22Rv1 (cell line): ENCODE results near the gene TKTL1.

ENCODE experiments used
- H3K27ac ChIP-seq: fragments of 450-650 bp; 2 replicates; pipeline ENCODE4 v1.5.1; 2017
- CTCF ChIP-seq: fragments of 450-650 bp; IDR thresholded peaks from 2 replicates; pipeline ENCODE4 v1.5.1; 2017; ENCODE audit warnings: mild to moderate bottlenecking
- ZFX ChIP-seq: fragments of 450-650 bp; IDR thresholded peaks from 2 replicates; pipeline ENCODE4 v1.6.1; 2017; ENCODE audit warnings: antibody characterized with exemption, borderline replicate concordance

The TKTL1 gene

GRCh38 chrX:154374313-154375155 is 78.9 kb downstream of the TKTL1 start, which contains the start of gene FLNA:
Gene FLNA, minus strand, starts transcription at chrX:154374634. Its CDS starts 3,389 bp downstream, at chrX:154371245.
- peak within 1 kb of the TSS; percentile 87 for H3K27ac ChIP-seq
- TF ChIP-seq CTCF (no peak), ZFX (no peak)

GRCh38 chrX:154375156-154375504 is 79.5 kb downstream of the TKTL1 start:
- no peak for TF ChIP-seq CTCF
- TF ChIP-seq ZFX = no peak
- peak overlapping the region; percentile 87 for H3K27ac ChIP-seq

GRCh38 chrX:154376774-154377173 is 81.2 kb downstream of the TKTL1 start:
- TF ChIP-seq CTCF (no peak), ZFX (no peak)
- no peak overlapping the region for H3K27ac ChIP-seq

GRCh38 chrX:154378059-154378798 is 82.6 kb downstream of the TKTL1 start:
- peak overlapping the region; percentile 89 for H3K27ac ChIP-seq
- TF ChIP-seq ZFX (no peak), CTCF (no peak)

GRCh38 chrX:154378799-154379568 is 83.4 kb downstream of the TKTL1 start, which contains the start of gene EMD:
Gene EMD, plus strand, starts transcription at chrX:154379295. Its CDS starts 190 bp downstream, at chrX:154379485.
- H3K27ac ChIP-seq = peak within 1 kb of the TSS; percentile 89
- no peak for TF ChIP-seq CTCF
- no peak for TF ChIP-seq ZFX

- peak overlapping the region; percentile 80 for H3K27ac ChIP-seq
- TF ChIP-seq CTCF (no peak), ZFX (no peak)
These were observed 84.0 kb downstream of the TKTL1 start for GRCh38 chrX:154379569-154379951.
